Measurements from ENCODE around the gene UBTF.

Gene UBTF

GRCh38 chr17:44210342-44211192 is 8.9 kb downstream of the UBTF start:
- Histone ChIP-seq H3K4me3 (ENCODE audit: control insufficient read depth in 1 of 7, extremely low read depth in 1 of 7, insufficient read depth in 4 of 7, low read depth in 2 of 7, low read length in 6 of 7) (peak overlapping the region in 1 of 7 experiments; percentile 17), H3K27ac (ENCODE audit: insufficient read depth in 1 of 2, low read depth in 1 of 2, low read length in 2 of 2, poor library complexity in 1 of 2, severe bottlenecking in 2 of 2) (no peak overlapping the region), H3K9me3 (ENCODE audit: control extremely low read depth in 1 of 5, control insufficient read depth in 4 of 5, insufficient read depth in 2 of 5, low read depth in 1 of 5, low read length in 4 of 5) (no peaks in the 10 kb centered on the region), H3K4me1 (ENCODE audit: control extremely low read depth in 1 of 4, control insufficient read depth in 4 of 4, insufficient read depth in 4 of 4, low read length in 3 of 4) (peaks cover 0 to 15% (median 11%) of the 10 kb centered on the region in 4 experiments), H3K36me3 (ENCODE audit: control insufficient read depth in 4 of 4, insufficient read depth in 4 of 4, low read length in 3 of 4) (peaks cover 27 to 85% (median 66%) of the 10 kb centered on the region in 4 experiments), H3K27me3 (replicated peaks in 2 of 5; ENCODE audit: control insufficient read depth in 4 of 5, insufficient read depth in 5 of 5, low read length in 4 of 5) (no peaks in the 10 kb centered on the region)
- WGBS (ENCODE audit: insufficient coverage) = 32% methylated on average over 58 of the region's 64 CpGs
- POLR2A ChIA-PET = interaction anchor here (1.4 kb wide), 1 partner anchor 9 kb away, joined by 7 read pairs; the partner anchor contains the start of gene UBTF
- CTCF ChIA-PET = interaction anchor here (0.7 to 8.8 kb wide), 35 partner anchors 9 to 214 kb away, joined by 3 to 84 read pairs (median 5); partner anchors contain the start of genes GRN, SLC25A39 and UBTF
- peak; percentile 90 to 96 (median 94) for DNase-seq

GRCh38 chr17:44209786-44210341 is 9.6 kb downstream of the UBTF start:
- DNase-seq = no peak
- WGBS (ENCODE audit: insufficient coverage) = 90% methylated on average over 9 of the region's 11 CpGs

GRCh38 chr17:44207743-44208142 is 11.7 kb downstream of the UBTF start:
- Histone ChIP-seq H3K27me3 (replicated peaks in 2 of 5; ENCODE audit: control insufficient read depth in 4 of 5, insufficient read depth in 5 of 5, low read length in 4 of 5) (no peaks in the 10 kb centered on the region), H3K36me3 (ENCODE audit: control insufficient read depth in 4 of 4, insufficient read depth in 4 of 4, low read length in 3 of 4) (peaks cover 11 to 57% (median 45%) of the 10 kb centered on the region in 4 experiments), H3K27ac (ENCODE audit: insufficient read depth in 1 of 2, low read depth in 1 of 2, low read length in 2 of 2, poor library complexity in 1 of 2, severe bottlenecking in 2 of 2) (no peak overlapping the region), H3K4me1 (ENCODE audit: control extremely low read depth in 1 of 4, control insufficient read depth in 4 of 4, insufficient read depth in 4 of 4, low read length in 3 of 4) (peaks cover 0 to 35% (median 28%) of the 10 kb centered on the region in 4 experiments), H3K4me3 (ENCODE audit: control insufficient read depth in 1 of 7, extremely low read depth in 1 of 7, insufficient read depth in 4 of 7, low read depth in 2 of 7, low read length in 6 of 7) (no peak overlapping the region), H3K9me3 (ENCODE audit: control extremely low read depth in 1 of 5, control insufficient read depth in 4 of 5, insufficient read depth in 2 of 5, low read depth in 1 of 5, low read length in 4 of 5) (no peaks in the 10 kb centered on the region)
- whole genome bisulfite sequencing (ENCODE audit: insufficient coverage) = 100% methylated on average over 1 of the region's 5 CpGs
- POLR2A ChIA-PET = no interaction called here
- no peak for DNase-seq
- CTCF ChIA-PET = interaction anchor here (0.6 to 8.8 kb wide), 8 partner anchors 10 to 150 kb away, joined by 3 to 84 read pairs (median 4); partner anchors contain the start of gene GRN

More at GRCh38 chr17:44209786-44210341, 9.6 kb downstream of the UBTF start:
- ChIA-PET CTCF (interaction anchor here (0.7 to 8.8 kb wide), 37 partner anchors 9 to 215 kb away, joined by 3 to 84 read pairs (median 5); partner anchors contain the start of genes FAM171A2, GRN, SLC25A39 and UBTF), POLR2A (interaction anchor here (1.4 kb wide), 1 partner anchor 10 kb away, joined by 7 read pairs; the partner anchor contains the start of gene UBTF)
- Histone ChIP-seq H3K4me3 (ENCODE audit: control insufficient read depth in 1 of 7, extremely low read depth in 1 of 7, insufficient read depth in 4 of 7, low read depth in 2 of 7, low read length in 6 of 7) (peak overlapping the region in 1 of 7 experiments; percentile 17), H3K27ac (ENCODE audit: insufficient read depth in 1 of 2, low read depth in 1 of 2, low read length in 2 of 2, poor library complexity in 1 of 2, severe bottlenecking in 2 of 2) (no peak overlapping the region), H3K9me3 (ENCODE audit: control extremely low read depth in 1 of 5, control insufficient read depth in 4 of 5, insufficient read depth in 2 of 5, low read depth in 1 of 5, low read length in 4 of 5) (no peaks in the 10 kb centered on the region), H3K36me3 (ENCODE audit: control insufficient read depth in 4 of 4, insufficient read depth in 4 of 4, low read length in 3 of 4) (peaks cover 21 to 78% (median 59%) of the 10 kb centered on the region in 4 experiments), H3K27me3 (replicated peaks in 2 of 5; ENCODE audit: control insufficient read depth in 4 of 5, insufficient read depth in 5 of 5, low read length in 4 of 5) (no peaks in the 10 kb centered on the region), H3K4me1 (ENCODE audit: control extremely low read depth in 1 of 4, control insufficient read depth in 4 of 4, insufficient read depth in 4 of 4, low read length in 3 of 4) (peaks cover 0 to 15% (median 11%) of the 10 kb centered on the region in 4 experiments)

- no peak for DNase-seq
- no peaks in the 10 kb centered on the region for H3K9me3 ChIP-seq (ENCODE audit: control extremely low read depth in 1 of 5, control insufficient read depth in 4 of 5, insufficient read depth in 2 of 5, low read depth in 1 of 5, low read length in 4 of 5)
- ChIA-PET CTCF (interaction anchor here (0.9 to 1.4 kb wide), 7 partner anchors 14 to 316 kb away, joined by 3 to 5 read pairs (median 3); partner anchors contain the start of gene GRN), POLR2A (no interaction called here)
- no peak overlapping the region for H3K27ac ChIP-seq (ENCODE audit: insufficient read depth in 1 of 2, low read depth in 1 of 2, low read length in 2 of 2, poor library complexity in 1 of 2, severe bottlenecking in 2 of 2)
- WGBS (ENCODE audit: insufficient coverage) = 97% methylated on average over 12 of the region's 17 CpGs
- peaks cover 11 to 53% (median 44%) of the 10 kb centered on the region in 4 experiments for H3K36me3 ChIP-seq (ENCODE audit: control insufficient read depth in 4 of 4, insufficient read depth in 4 of 4, low read length in 3 of 4)
- no peak overlapping the region for H3K4me3 ChIP-seq (ENCODE audit: control insufficient read depth in 1 of 7, extremely low read depth in 1 of 7, insufficient read depth in 4 of 7, low read depth in 2 of 7, low read length in 6 of 7)
- H3K27me3 ChIP-seq (replicated peaks in 2 of 5; ENCODE audit: control insufficient read depth in 4 of 5, insufficient read depth in 5 of 5, low read length in 4 of 5) = no peaks in the 10 kb centered on the region
- H3K4me1 ChIP-seq (ENCODE audit: control extremely low read depth in 1 of 4, control insufficient read depth in 4 of 4, insufficient read depth in 4 of 4, low read length in 3 of 4) = peaks cover 0 to 37% (median 29%) of the 10 kb centered on the region in 4 experiments
Measured at GRCh38 chr17:44207319-44207718, 12.2 kb downstream of the UBTF start.

GRCh38 chr17:44206825-44207155 is 12.7 kb downstream of the UBTF start:
- Histone ChIP-seq H3K4me3 (ENCODE audit: control insufficient read depth in 1 of 7, extremely low read depth in 1 of 7, insufficient read depth in 4 of 7, low read depth in 2 of 7, low read length in 6 of 7) (no peak overlapping the region), H3K4me1 (ENCODE audit: control extremely low read depth in 1 of 4, control insufficient read depth in 4 of 4, insufficient read depth in 4 of 4, low read length in 3 of 4) (peaks cover 0 to 37% (median 29%) of the 10 kb centered on the region in 4 experiments), H3K36me3 (ENCODE audit: control insufficient read depth in 4 of 4, insufficient read depth in 4 of 4, low read length in 3 of 4) (peaks cover 11 to 51% (median 43%) of the 10 kb centered on the region in 4 experiments), H3K27ac (ENCODE audit: insufficient read depth in 1 of 2, low read depth in 1 of 2, low read length in 2 of 2, poor library complexity in 1 of 2, severe bottlenecking in 2 of 2) (no peak overlapping the region), H3K27me3 (replicated peaks in 2 of 5; ENCODE audit: control insufficient read depth in 4 of 5, insufficient read depth in 5 of 5, low read length in 4 of 5) (no peaks in the 10 kb centered on the region), H3K9me3 (ENCODE audit: control extremely low read depth in 1 of 5, control insufficient read depth in 4 of 5, insufficient read depth in 2 of 5, low read depth in 1 of 5, low read length in 4 of 5) (no peaks in the 10 kb centered on the region)
- POLR2A ChIA-PET = interaction anchor here (0.6 to 0.7 kb wide), 2 partner anchors 15 to 634 kb away, joined by 3 to 4 read pairs; no protein-coding TSS in a partner anchor
- DNase-seq = no peak
- 88% methylated on average over 4 of the region's 6 CpGs for WGBS (ENCODE audit: insufficient coverage)
- CTCF ChIA-PET = interaction anchor here (0.9 to 1.4 kb wide), 7 partner anchors 9 to 317 kb away, joined by 3 to 7 read pairs (median 4); partner anchors contain the start of gene GRN

GRCh38 chr17:44205962-44206824 is 13.3 kb downstream of the UBTF start:
- peak in 2 of 3 donors; percentile 55 to 60 for DNase-seq
- Histone ChIP-seq H3K36me3 (ENCODE audit: control insufficient read depth in 4 of 4, insufficient read depth in 4 of 4, low read length in 3 of 4) (peaks cover 6 to 45% (median 37%) of the 10 kb centered on the region in 4 experiments), H3K4me3 (ENCODE audit: control insufficient read depth in 1 of 7, extremely low read depth in 1 of 7, insufficient read depth in 4 of 7, low read depth in 2 of 7, low read length in 6 of 7) (no peak overlapping the region), H3K27ac (ENCODE audit: insufficient read depth in 1 of 2, low read depth in 1 of 2, low read length in 2 of 2, poor library complexity in 1 of 2, severe bottlenecking in 2 of 2) (no peak overlapping the region), H3K27me3 (replicated peaks in 2 of 5; ENCODE audit: control insufficient read depth in 4 of 5, insufficient read depth in 5 of 5, low read length in 4 of 5) (no peaks in the 10 kb centered on the region), H3K9me3 (ENCODE audit: control extremely low read depth in 1 of 5, control insufficient read depth in 4 of 5, insufficient read depth in 2 of 5, low read depth in 1 of 5, low read length in 4 of 5) (no peaks in the 10 kb centered on the region), H3K4me1 (ENCODE audit: control extremely low read depth in 1 of 4, control insufficient read depth in 4 of 4, insufficient read depth in 4 of 4, low read length in 3 of 4) (peaks cover under 1 to 39% (median 30%) of the 10 kb centered on the region in 4 experiments)
- CTCF ChIA-PET = interaction anchor here (0.9 to 1.4 kb wide), 9 partner anchors 9 to 317 kb away, joined by 3 to 7 read pairs (median 4); no protein-coding TSS in a partner anchor
- POLR2A ChIA-PET = interaction anchor here (0.6 to 0.7 kb wide), 2 partner anchors 14 to 635 kb away, joined by 3 to 4 read pairs; no protein-coding TSS in a partner anchor
- WGBS (ENCODE audit: insufficient coverage) = 63% methylated on average over 9 of the region's 13 CpGs

Measured in common myeloid progenitor, CD34-positive (primary cell).